T47D (cell line): ENCODE measurements around the gene MYRIP.
"Not testable (repeated sequence)": the region's sequence is repeated elsewhere in the genome, so short reads cannot be mapped to it uniquely, and the experiment has no call there.

Source experiments
- DNase-seq, 2 experiments: peaks; one replicate each; pipeline versions ENCODE4 v3.0.0 to v3.0.0-alpha.2; 2011 to 2012; ENCODE audit warnings: low read depth in 1 of 2, low spot score in 1 of 2
- JUND ChIP-seq: IDR thresholded peaks from 2 replicates; pipeline ENCODE4 v1.6.1; 2012; ENCODE audit warnings: low read depth
- in situ Hi-C: cut with HindIII; loops from 2 replicates; pipeline ENCODE4 v1.10.0; 2016; ENCODE audit warnings: low sequenced_read_pairs, low pct_unique_long_range_greater_than_20kb

MYRIP gene

DNA sequence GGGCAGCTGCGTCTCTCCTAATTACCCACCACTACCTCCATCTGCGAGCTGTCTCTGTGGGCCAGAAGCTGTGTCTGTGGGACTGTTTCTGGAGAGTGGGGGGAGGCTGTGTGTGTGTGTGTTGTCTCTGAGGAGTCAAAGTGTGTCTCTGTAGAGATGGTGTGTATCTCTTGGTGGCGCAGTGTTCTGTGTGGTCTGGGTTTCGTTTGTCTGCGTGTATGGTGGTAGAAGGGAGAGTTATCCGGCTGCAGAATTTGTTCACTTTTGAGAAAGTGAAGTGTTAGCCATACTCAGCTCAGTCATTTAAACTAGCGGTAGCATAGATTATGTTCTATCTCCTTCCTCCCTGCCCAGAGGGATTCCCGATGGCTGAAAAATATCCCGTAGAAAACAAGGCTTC, 2.2 kb downstream of the MYRIP start:
- no peak for DNase-seq
- TF ChIP-seq JUND: no peak
- in situ Hi-C loops: no loop called here

- in situ Hi-C loops: no loop called here
- DNase-seq: peak; percentile 21 to 62
- no peak for TF ChIP-seq JUND
Measured at GRCh38 chr3:39812537-39812936, 3.1 kb downstream of the MYRIP start.

DNA sequence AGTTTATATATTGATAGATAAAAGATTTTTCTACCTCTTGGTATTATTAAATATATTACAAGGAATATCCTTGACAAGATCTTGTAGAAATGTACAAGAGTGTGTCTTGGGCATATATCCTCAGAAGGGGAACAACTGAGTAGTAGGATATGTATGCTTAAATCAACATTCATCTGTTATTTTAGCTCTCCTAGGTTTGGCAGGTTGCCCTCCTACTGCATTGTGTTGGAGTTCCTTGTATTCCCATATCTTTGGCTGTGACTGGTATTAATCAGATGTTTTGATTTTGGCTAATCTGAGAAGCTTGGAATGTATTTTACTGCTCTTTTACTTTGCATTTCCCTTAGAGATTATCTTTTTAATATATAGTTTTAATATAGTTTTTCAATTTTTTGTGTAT, 4.6 kb downstream of the MYRIP start:
- in situ Hi-C loops: no loop called here
- TF ChIP-seq JUND: no peak
- peak in 1 of 2 experiments; percentile 12 for DNase-seq

- no peak for TF ChIP-seq JUND
Measured at GRCh38 chr3:39819899-39820298, 10.5 kb downstream of the MYRIP start.

GRCh38 chr3:39833764-39834163, 24.4 kb downstream of the MYRIP start:
- in situ Hi-C loops, DNase-seq: not testable (repeated sequence)

More at GRCh38 chr3:39819899-39820298, 10.5 kb downstream of the MYRIP start:
- DNase-seq: no peak
- in situ Hi-C loops: no loop called here

DNA sequence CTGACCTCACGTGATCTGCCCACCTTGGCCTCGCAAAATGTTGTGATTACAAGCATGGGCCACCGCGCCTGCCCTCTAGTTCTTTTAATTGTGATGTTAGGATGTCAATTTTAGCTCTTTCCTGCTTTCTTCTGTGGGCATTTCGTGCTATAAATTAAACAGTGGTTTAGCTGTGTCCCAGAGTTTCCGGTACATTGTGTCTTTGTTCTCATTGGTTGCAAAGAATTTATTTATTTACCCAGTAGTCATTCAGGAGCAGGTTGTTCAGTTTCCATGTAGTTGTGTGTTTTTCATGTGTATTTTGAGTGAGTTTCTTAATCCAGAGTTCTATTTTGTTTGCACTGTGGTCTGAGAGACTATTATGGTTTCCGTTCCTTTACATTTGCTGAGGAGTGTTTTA, 30.1 kb downstream of the MYRIP start:
- DNase-seq: peak in 1 of 2 experiments; percentile 19
- in situ Hi-C loops: no loop called here
- TF ChIP-seq JUND: no peak

- DNase-seq: no peak
- in situ Hi-C loops: no loop called here
- no peak for TF ChIP-seq JUND
Measured at GRCh38 chr3:39843440-39843839, 34.0 kb downstream of the MYRIP start.

DNA sequence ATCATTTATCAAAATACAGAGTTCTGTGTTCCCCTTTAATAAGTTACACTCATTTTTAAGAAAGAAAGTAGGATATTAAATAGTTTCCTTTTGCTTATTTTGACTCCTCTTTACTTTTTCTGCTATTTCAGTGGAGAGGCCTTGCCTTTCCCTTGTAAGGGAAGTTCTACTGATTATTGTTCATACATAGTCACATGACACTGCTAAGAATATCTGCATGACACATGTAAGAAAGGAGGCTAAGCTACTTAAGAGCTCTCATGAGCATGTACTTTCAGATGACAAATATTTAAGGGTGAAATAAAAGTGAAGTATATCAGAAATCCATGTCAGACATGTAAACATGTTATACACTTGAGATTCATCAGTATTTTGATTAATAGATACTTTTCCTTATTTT, 39.0 kb downstream of the MYRIP start:
- no peak for TF ChIP-seq JUND
- in situ Hi-C loops: no loop called here
- DNase-seq: no peak

DNA sequence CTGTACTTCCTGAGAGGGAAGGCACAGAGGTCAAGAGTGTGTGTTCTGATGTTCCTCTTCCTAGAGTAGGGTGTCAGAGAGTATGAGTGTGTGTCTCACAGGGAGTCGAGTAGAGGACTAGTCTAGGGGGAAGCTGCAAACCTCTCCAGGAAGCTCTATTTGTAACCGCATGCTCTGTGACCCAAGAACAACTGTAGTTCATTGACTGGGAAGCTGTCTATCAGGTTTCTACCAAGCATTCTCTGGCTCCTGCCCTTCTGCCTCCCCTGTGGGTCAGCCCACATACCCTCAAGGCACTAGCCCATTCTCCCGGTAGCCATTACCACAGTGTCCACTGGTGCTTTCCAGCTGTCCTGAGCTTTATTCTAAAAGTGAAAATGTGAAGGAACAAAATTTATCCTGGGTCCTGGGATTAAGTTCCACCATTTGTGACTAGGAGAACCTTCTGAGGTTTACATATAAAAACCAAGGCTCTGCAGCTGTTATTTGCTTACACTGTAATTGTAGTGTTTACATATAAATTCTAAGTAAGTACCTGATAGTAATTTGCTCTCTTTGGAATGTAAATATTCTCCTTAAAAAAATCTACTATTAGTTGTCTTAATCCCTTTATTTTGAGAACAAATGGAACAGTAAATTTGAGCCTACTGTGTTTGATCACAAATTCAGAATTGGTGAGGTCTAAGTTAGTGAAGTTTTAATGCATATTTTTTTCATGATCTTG, 40.7 kb downstream of the MYRIP start:
- in situ Hi-C loops: no loop called here
- TF ChIP-seq JUND: no peak
- DNase-seq: peak; percentile 6 to 72

GRCh38 chr3:39850716-39851032, 41.3 kb downstream of the MYRIP start:
- no peak for DNase-seq

GRCh38 chr3:39855517-39855916, 46.1 kb downstream of the MYRIP start:
- in situ Hi-C loops: no loop called here
- no peak for DNase-seq
- no peak for TF ChIP-seq JUND

More at GRCh38 chr3:39850716-39851032, 41.3 kb downstream of the MYRIP start:
- no peak for TF ChIP-seq JUND
- in situ Hi-C loops: no loop called here

- in situ Hi-C loops: no loop called here
- TF ChIP-seq JUND: no peak
- no peak for DNase-seq
Measured at GRCh38 chr3:39869890-39870289, 60.5 kb downstream of the MYRIP start.

GRCh38 chr3:39870706-39871105, 61.3 kb downstream of the MYRIP start:
- no peak for TF ChIP-seq JUND
- in situ Hi-C loops: no loop called here
- DNase-seq: no peak

- no peak for TF ChIP-seq JUND
- no peak for DNase-seq
- in situ Hi-C loops: no loop called here
Measured at GRCh38 chr3:39879581-39879980, 70.2 kb downstream of the MYRIP start.

DNA sequence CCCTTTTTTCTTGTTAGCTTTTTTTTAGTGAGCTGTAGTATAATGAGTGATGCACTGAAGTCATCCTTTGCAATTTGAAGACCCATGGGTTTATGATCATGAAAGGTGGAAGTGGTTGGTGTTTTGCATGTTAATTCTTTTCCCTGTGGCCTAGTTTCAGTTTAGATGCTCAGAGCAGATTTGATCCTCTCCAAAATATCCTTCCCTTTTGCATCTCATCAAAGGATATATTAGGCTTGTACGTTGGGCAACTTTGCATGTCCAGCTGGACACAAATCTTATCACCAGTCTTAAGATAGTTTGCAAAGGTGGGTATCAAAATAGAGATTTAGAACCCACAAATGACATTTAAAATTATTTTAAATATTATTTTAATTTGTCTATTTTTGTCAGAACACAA, 72.7 kb downstream of the MYRIP start:
- DNase-seq: no peak
- in situ Hi-C loops: no loop called here
- no peak for TF ChIP-seq JUND
